GM18508 (cell line): ENCODE measurements around the gene KLF5.
A peak's percentile ranks its signal among the peaks of the same experiment; 100 is the strongest.

Experiments used
- ATAC-seq: cut with Tn5 transposase; IDR thresholded peaks from one replicate; pipeline ENCODE4 v1.9.1; 2021; ENCODE audit warnings: moderate number of reproducible peaks; ENCODE audit not compliant: insufficient read depth, unreplicated experiment

Gene KLF5

GRCh38 chr13:73058432-73058735 lies 421 bp upstream of the KLF5 start:
- ATAC-seq, result peak; percentile 13

DNA sequence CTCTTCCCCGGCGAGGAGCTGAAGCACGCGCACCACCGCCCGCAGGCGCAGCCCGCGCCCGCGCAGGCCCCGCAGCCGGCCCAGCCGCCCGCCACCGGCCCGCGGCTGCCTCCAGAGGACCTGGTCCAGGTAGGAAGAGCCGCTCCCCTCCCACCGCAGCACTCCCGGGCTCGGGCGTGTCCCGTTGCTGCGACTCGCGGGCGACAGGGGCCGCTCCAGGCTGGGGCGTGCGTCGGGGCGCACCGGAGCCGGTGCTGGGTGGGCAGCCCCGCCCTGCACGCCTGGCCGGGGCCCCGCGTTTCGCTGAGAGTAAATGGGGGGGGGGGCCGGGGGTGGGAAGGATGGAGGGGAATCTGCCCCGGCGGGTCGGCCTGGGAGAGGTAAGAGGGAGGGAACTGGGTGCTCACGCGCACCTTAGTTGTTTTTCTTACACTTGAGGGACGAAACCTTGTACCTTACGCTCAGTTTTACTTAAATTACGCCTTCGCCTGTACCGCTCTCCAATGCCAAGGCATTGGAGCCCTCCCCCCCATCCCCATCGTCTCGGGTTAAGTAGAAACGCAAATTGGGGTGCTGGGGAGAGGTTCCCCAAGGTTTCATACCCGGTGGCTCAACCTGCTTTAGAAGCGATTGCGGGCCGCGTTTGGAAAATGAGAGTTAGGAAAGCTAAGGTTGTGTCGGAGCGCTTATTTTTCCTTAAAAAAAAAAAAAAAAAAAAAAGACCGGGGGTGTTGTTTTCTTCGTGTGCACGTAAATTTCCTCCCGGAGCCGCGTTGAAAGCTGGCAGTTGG lies 850 bp downstream of the KLF5 start:
- peak; percentile 11 for ATAC-seq

DNA sequence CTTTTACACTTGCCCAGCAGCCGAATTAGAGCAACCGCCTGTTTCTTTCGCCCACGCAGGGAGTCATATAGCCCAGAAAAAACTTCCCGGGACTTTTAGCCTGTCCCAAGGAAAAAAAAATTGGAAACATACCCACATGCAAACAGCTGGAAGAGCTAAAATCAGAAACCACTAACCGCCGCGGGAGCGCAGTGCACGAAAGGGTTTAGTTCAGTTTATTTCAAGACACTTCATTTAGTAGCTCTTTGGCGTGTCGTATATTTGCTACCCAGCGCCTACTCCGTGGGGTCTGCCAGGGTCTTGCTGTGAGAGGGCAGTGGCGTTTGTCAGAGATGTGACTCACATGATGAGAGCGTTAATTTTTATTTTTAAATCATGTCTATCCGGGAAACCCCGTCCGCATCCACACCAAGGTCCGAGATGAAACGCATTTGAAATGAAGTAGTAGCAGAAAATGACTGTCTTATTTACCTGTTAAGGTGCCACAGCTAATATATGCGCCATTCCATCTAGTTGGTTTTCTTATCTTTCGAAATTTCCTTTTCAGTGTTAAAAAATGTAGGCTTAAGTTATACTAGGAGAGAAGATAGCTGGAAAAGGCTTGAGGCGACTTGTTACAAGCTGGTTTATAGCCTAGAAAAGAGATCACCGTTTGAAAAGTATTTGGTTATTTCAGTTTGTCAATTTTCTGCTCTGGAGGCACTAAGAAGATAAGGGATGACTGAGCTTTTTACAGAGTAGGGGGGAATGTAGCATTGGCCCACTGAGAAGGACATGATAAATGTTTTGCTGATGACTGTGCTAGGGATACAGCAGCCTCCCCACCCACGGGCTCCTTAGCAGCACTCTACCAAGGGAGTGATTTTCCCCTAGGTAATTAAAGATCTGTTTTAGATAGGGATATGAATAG lies 1.7 kb downstream of the KLF5 start:
- ATAC-seq, result no peak

DNA sequence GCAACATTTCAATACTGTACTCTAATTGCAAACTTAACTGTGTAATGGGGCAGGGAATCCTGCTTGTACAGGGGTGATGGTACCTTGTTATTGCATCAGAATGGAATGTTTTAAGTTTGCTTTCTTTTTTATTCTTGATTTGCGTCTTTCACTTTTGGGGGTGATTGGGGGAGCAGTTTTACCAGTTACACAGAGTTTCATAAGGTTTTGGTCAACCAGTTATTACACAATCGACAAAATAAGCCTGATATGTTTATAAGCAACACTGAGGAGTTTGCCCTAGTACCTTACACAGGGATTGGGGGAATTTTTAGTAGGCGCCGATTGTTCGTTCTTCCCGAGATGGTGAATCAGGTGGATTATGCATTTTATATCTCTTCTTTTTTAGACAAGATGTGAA lies 2.7 kb downstream of the KLF5 start:
- ATAC-seq, result no peak

- no peak for ATAC-seq
Measured at GRCh38 chr13:73061876-73062275, 3.1 kb downstream of the KLF5 start.

DNA sequence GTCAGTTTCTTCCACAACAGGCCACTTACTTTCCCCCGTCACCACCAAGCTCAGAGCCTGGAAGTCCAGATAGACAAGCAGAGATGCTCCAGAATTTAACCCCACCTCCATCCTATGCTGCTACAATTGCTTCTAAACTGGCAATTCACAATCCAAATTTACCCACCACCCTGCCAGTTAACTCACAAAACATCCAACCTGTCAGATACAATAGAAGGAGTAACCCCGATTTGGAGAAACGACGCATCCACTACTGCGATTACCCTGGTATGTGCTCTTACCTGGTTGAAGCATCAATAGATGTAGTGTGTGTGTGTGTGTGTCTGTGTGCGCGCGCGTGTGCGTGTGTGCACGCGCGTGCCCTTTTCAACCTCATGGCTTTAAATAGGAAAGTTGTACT lies 3.7 kb downstream of the KLF5 start:
- no peak for ATAC-seq

DNA sequence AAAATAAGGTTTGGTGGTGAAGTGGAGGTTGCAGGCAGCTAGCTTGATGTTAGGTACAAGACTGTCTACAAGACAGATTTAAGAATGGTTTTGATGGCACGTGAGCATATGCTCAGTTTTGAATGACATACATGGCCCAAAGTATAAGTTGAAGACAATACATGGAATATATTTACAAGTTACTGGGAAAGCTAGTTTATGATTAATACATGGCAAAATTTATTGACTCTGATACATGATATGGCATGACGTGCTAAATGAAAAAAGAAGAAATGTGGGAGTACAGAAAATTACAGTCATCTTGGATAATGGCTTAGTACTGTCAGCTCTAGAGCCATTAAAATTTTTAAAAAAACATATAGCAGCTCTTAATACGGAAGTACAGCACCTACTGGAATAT lies 4.4 kb downstream of the KLF5 start:
- no peak for ATAC-seq

DNA sequence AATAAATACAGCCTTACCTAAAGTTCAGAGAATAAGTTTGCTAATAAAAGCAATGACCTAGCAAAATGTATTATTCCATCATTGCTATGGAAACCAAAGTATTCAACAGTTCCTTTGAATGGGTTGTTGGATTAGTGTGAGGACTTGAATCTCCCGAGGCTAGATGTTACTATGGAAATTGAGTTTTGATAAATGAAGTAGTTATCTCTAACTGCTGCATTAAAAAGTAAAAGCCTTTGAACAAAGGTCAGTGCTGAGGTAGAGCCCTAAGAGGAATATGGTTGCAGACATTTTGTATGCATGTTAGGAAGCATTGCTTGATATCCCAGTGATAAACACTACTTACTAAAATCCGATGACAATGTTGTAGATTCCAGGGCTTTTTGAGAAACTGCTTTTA lies 6.2 kb downstream of the KLF5 start:
- no peak for ATAC-seq

DNA sequence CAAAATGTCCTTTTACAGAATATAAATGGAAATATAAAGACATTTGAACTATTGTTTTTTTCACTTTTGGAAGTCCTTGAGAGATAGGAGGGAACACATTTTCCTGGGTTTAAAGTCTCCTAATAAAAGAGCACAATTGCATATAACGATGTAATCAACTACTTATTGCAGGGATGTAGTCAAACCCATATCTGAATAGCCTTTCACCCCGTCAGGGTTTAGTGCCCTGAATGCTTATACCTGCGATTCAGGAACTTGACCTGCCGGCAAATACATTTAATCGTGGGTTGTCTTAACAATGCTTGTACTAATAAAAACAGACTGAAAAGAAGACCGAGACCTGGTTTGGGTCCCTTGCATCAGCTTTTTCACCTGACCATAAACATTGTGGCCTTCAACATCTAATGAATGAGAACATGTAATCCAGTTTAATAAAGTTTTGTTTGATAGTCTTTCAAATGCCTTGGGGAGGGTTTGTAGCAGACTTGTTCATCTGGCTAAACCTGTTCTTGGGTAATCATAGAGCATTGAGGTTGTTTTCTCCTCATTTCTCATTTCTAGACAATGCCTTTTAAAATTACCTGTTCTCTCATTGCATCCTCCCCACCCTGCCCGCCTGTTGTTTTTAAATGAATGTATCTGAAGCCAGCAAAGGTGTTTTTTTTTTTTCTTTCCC lies 7.0 kb downstream of the KLF5 start:
- ATAC-seq, result no peak

DNA sequence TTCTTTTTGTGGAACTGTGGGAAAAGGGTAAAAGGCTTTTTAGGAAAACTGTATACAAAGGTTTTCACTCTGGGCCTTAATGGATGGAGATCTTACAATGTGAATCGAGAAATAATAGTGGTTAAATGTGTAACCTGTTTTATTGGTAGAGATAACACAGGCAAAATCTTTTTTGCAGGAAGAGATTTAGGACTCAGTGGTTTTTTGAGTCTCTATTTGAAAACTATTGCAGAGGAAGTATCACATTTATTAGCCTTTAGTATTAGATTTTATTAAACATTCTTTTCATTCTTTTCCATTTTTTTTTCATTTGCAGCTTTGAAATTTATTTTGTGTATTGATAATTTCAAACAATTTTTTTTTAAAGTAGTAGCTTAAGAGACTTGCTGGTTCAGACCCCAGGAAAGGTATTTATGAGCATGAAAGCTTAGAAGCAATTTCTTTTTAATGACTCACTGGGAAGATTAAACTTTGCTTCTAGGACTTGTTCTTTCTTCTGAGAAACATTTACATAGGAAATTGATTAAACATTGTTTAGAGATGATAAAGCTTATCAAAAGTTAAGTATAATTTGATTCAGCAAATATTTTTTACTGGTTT lies 10.5 kb downstream of the KLF5 start:
- ATAC-seq, result no peak

DNA sequence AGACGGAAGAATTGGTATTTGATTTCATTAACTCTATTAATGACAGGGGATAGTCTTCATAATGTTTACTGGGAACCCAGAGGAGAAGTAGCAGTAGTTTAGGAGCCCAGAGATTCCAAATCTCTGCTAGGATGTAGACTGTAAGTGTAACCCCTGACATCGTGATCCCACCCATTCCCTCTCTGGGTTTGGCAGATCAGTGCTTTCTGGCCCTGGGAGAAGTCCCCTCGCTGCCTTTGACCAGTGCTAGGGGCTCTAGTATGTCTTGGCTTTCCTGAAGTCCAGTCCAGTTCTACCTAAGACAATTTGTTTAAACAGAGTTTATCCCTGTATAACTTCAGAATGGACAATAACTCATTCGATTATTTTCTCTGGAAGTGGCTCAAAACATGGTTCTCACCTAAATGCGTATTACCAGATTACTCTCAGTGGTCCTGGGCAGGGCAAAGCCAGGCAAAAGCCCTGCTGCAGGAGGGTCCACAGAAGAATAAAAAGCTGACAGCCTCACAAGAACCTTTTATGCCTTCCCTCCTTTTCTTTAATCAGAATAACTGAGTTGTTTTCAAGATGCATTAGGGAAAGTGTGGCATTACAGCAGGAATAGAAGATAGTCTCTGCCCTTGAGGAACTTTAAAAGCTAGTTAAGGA lies 11.8 kb downstream of the KLF5 start:
- no peak for ATAC-seq

GRCh38 chr13:73072239-73072900 lies 13.6 kb downstream of the KLF5 start:
- no peak for ATAC-seq

DNA sequence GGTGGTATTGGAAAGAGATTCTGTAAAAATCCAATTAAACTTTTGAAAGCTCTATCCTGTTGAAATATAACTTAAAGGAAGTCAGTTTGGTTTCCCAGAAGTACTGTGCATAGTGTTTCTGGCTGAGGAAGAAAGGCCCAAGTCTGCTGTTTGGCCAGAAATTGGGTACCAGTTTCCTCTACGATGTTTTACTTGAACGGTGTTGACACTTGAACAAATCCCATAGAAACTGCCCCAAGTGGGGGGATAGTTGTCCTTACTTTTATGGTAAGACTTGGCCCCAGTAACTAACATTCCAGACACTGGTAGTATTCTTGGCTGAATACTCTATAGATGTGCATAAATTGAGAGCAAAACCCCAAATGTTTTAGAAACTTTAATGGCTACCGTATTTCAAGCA lies 14.2 kb downstream of the KLF5 start:
- ATAC-seq, result no peak

GRCh38 chr13:73074014-73074413 lies 15.2 kb downstream of the KLF5 start:
- no peak for ATAC-seq

DNA sequence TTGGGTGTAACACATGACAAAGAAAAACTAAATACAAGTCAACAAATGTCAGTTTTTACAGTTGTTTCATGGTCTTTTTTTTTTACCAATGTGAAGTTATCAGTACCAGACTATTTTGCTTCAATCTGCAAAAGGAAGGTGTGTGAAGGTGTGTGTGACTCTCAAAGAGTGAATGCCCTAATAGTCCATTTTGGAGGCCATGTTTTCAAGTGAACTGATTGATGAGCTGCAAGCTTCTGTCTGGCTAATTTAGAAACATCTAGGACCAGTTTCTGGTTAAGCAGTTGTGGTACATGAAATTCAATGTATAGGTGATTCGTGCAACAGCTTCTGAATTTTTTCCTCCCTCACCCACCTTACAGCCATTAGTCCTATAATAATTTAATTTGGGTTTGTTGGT lies 16.1 kb downstream of the KLF5 start:
- ATAC-seq, result no peak

DNA sequence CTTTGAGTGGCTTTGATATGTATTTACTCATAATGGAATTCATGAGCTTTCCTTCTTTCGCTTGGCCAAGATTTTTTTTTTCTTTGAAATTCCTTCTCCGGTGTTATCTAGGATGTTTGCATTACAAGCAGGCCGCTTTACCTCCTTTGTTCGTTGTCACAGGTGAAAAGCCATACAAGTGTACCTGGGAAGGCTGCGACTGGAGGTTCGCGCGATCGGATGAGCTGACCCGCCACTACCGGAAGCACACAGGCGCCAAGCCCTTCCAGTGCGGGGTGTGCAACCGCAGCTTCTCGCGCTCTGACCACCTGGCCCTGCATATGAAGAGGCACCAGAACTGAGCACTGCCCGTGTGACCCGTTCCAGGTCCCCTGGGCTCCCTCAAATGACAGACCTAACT lies 16.7 kb downstream of the KLF5 start:
- no peak for ATAC-seq

- ATAC-seq, result no peak
Measured at GRCh38 chr13:73075954-73076353, 17.1 kb downstream of the KLF5 start.

GRCh38 chr13:73077865-73078264 lies 19.1 kb downstream of the KLF5 start:
- ATAC-seq, result no peak

DNA sequence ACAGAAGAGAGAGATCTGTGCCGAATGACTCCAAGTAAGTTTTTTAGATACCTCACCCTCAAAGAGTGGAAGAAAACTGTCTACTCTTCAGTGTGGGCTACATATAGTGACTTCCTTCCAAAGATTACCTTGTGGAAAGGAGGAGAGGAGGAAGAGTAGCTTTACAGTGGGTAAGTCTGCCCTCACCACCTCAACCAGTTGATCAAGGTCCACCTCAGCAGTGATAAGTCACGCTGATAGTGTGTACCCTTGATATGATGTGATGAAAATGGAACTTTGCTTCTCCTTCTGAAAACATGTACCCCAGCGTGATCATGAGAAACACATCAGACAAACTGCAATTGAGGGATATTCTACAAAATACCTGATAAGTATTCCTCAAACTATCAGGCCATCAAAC lies 20.6 kb downstream of the KLF5 start:
- no peak for ATAC-seq
